Measurements from ENCODE around the gene KREMEN2.
"Not testable (repeated sequence)": the region's sequence is repeated elsewhere in the genome, so short reads cannot be mapped to it uniquely, and the experiment has no call there.

The KREMEN2 gene

GRCh38 chr16:2942045-2942444 is 22.0 kb upstream of the KREMEN2 start:
- no peak for DNase-seq

- not testable (repeated sequence) for DNase-seq
Observed at GRCh38 chr16:2943716-2944115, 20.4 kb upstream of the KREMEN2 start.

GRCh38 chr16:2946649-2947048 is 17.4 kb upstream of the KREMEN2 start:
- no peak for DNase-seq

- DNase-seq: no peak
Observed at GRCh38 chr16:2948807-2949704, 15.0 kb upstream of the KREMEN2 start.

GRCh38 chr16:2949705-2950352 is 14.2 kb upstream of the KREMEN2 start:
- DNase-seq: peak; percentile 48

GRCh38 chr16:2950353-2950724 is 13.7 kb upstream of the KREMEN2 start:
- DNase-seq: no peak

- DNase-seq: peak; percentile 45
Observed at GRCh38 chr16:2950773-2951172, 13.3 kb upstream of the KREMEN2 start.

GRCh38 chr16:2952679-2953078 is 11.4 kb upstream of the KREMEN2 start:
- DNase-seq: no peak

GRCh38 chr16:2953706-2954627 is 10.1 kb upstream of the KREMEN2 start:
- no peak for DNase-seq

- no peak for DNase-seq
Observed at GRCh38 chr16:2954656-2955381, 9.3 kb upstream of the KREMEN2 start.

GRCh38 chr16:2955438-2955778 is 8.7 kb upstream of the KREMEN2 start:
- DNase-seq: no peak

GRCh38 chr16:2955779-2956578 is 8.1 kb upstream of the KREMEN2 start:
- peak; percentile 55 for DNase-seq

- no peak for DNase-seq
Observed at GRCh38 chr16:2956579-2956956, 7.5 kb upstream of the KREMEN2 start.

- DNase-seq: peak; percentile 44
Observed at GRCh38 chr16:2959206-2959605, 4.9 kb upstream of the KREMEN2 start.

GRCh38 chr16:2960183-2961010 is 3.7 kb upstream of the KREMEN2 start:
- DNase-seq: no peak

GRCh38 chr16:2962334-2963073 is 1.6 kb upstream of the KREMEN2 start:
- DNase-seq: no peak

GRCh38 chr16:2963074-2963722 is 877 bp upstream of the KREMEN2 start:
- no peak for DNase-seq

- DNase-seq: peak; percentile 97
Observed at GRCh38 chr16:2964475-2965336, 631 bp downstream of the KREMEN2 start.
